Measurements from ENCODE around the gene TCF7L2.

- TF ChIP-seq CTCF (IDR thresholded peaks at IDR 0.05; ENCODE audit: low read length) (no peak), EZH2 (IDR thresholded peaks at IDR 0.05; ENCODE audit: borderline replicate concordance, low read length) (no peak)
Observed at GRCh38 chr10:113055458-113055857, 105.4 kb downstream of the TCF7L2 start.
